ENCODE results near the gene ZNF212.

ZNF212 gene

DNA sequence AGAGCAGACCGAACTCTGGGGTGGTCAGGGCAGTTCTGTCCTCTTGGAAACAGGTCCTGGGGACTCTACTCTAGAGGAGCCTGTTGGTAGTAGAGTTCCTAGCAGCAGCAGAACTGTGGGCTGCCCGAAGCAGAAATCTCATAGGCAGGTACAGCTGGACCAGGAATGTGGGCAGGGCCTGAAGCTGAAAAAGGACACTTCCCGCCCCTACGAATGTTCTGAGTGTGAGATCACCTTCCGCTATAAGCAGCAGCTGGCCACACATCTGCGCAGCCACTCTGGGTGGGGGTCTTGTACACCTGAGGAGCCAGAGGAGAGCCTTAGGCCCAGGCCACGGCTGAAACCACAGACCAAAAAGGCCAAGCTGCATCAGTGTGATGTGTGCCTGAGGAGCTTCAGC is 14.2 kb downstream of the ZNF212 start:
- in situ Hi-C loops (cut with MboI; ENCODE audit: low pct_unique_long_range_greater_than_20kb, low sequenced_read_pairs, unreplicated experiment): no loop called here
- TF ChIP-seq, protein P1, sequence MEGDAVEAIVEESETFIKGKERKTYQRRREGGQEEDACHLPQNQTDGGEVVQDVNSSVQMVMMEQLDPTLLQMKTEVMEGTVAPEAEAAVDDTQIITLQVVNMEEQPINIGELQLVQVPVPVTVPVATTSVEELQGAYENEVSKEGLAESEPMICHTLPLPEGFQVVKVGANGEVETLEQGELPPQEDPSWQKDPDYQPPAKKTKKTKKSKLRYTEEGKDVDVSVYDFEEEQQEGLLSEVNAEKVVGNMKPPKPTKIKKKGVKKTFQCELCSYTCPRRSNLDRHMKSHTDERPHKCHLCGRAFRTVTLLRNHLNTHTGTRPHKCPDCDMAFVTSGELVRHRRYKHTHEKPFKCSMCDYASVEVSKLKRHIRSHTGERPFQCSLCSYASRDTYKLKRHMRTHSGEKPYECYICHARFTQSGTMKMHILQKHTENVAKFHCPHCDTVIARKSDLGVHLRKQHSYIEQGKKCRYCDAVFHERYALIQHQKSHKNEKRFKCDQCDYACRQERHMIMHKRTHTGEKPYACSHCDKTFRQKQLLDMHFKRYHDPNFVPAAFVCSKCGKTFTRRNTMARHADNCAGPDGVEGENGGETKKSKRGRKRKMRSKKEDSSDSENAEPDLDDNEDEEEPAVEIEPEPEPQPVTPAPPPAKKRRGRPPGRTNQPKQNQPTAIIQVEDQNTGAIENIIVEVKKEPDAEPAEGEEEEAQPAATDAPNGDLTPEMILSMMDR (IDR thresholded peaks at IDR 0.05; ENCODE audit: extremely low read depth, insufficient read depth, missing control alignments): no peak

DNA sequence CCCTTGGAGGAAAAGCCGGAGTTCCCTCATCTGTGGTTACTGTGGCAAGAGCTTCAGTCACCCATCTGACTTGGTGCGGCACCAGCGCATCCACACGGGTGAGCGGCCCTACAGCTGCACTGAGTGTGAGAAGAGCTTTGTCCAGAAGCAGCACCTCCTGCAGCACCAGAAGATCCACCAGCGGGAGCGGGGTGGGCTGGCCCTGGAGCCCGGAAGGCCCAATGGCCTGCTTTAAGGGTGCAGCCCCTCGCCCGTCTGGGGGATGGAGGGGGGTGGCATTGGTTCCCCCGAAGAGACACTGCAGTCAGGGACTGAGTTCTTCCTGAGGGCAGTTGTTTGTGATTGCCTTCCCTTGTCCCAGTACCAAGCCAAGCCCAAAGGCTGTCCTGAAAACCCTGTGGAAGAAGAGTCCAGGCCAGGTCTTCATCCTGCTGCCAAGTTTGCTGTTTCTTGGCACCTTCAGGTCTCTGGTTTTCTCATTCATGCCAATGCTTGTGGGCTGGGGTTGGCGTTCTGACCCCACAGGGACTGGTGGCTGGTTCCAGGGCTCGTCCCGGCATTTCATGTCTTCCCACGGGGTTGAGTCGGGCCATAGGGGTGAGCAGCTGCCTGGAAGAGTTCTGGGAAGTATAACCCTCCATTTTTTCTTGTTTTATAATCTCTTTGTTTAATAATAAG is 14.9 kb downstream of the ZNF212 start:
- in situ Hi-C loops (cut with MboI; ENCODE audit: low pct_unique_long_range_greater_than_20kb, low sequenced_read_pairs, unreplicated experiment): no loop called here
- DNase-seq (ENCODE audit: low spot score): no peak
- TF ChIP-seq, protein P1 (IDR thresholded peaks at IDR 0.05; ENCODE audit: extremely low read depth, insufficient read depth, missing control alignments): no peak

More for the DNA sequence above, 14.2 kb downstream of the ZNF212 start:
- DNase-seq (ENCODE audit: low spot score): no peak

DNA sequence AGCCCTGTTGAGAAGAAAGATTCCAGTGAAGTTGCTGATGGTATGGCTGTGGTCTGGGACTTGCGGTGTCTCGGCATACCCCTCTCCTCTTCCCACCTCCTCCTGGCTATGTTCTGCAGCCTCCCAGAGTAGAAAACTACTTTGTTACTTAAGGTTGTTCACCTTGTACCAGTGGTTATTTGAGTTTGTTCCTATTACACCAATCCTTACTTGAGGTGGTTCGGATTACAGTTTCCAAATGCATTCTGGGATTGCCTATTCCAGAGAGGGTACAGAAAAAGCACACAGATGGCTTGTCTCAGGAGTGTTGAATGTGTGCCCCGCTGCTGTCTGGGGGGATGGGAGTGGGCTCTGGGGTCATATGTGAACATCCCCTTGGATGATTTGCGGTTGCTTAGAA is 15.7 kb downstream of the ZNF212 start:
- in situ Hi-C loops (cut with MboI; ENCODE audit: low pct_unique_long_range_greater_than_20kb, low sequenced_read_pairs, unreplicated experiment): no loop called here

DNA sequence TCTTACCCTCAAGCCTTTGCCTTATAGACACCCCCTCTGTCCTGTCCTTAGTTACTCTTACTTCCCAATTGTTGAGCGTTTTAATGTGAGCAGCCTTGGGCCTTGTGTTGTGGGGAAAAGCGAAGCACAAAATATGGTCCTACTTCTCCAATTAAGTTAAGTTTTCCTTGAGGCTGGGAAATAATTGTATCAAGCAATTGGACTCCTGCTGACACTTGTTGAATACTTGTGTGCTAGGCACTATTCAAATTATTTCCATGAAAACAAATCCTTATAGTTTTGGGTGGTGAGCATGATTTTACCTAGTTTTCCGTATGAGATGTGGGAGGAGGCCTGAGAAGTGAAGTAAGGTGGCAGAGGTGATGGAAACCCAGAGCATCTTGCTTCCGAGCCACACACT is 17.1 kb downstream of the ZNF212 start:
- no peak for DNase-seq (ENCODE audit: low spot score)
- TF ChIP-seq, protein P1 (IDR thresholded peaks at IDR 0.05; ENCODE audit: extremely low read depth, insufficient read depth, missing control alignments): no peak
- in situ Hi-C loops (cut with MboI; ENCODE audit: low pct_unique_long_range_greater_than_20kb, low sequenced_read_pairs, unreplicated experiment): no loop called here

More for the DNA sequence above, 15.7 kb downstream of the ZNF212 start:
- DNase-seq (ENCODE audit: low spot score): no peak
- TF ChIP-seq, protein P1 (IDR thresholded peaks at IDR 0.05; ENCODE audit: extremely low read depth, insufficient read depth, missing control alignments): no peak

DNA sequence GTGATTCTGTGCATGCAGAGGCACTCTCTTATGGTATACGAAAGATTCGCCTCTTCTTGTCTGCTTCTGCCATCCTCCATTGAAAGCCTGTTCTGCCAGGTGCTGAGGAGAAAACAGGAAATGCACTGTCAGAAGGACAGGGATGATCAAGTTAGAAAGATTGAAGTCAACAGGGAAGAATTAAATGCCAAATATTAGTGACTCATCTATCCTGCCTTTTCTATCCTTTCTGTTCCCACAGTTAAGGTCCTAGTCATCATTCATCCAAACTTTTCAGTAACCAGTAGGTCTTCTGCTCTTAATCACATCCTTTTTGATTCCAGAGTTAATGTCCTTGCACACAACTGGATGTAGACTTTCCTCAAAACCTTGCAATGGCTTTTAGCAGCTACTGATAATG is 17.7 kb downstream of the ZNF212 start:
- DNase-seq (ENCODE audit: low spot score): no peak
- TF ChIP-seq, protein P1 (IDR thresholded peaks at IDR 0.05; ENCODE audit: extremely low read depth, insufficient read depth, missing control alignments): no peak
- in situ Hi-C loops (cut with MboI; ENCODE audit: low pct_unique_long_range_greater_than_20kb, low sequenced_read_pairs, unreplicated experiment): no loop called here

- TF ChIP-seq, protein P1 (IDR thresholded peaks at IDR 0.05; ENCODE audit: extremely low read depth, insufficient read depth, missing control alignments): no peak
- no peak for DNase-seq (ENCODE audit: low spot score)
- in situ Hi-C loops (cut with MboI; ENCODE audit: low pct_unique_long_range_greater_than_20kb, low sequenced_read_pairs, unreplicated experiment): no loop called here
These were observed 21.9 kb downstream of the ZNF212 start for GRCh38 chr7:149261316-149261828.

Measured in GM13977 (cell line).